GM12864 (cell line): ENCODE data around the gene TMEM141.
A peak's percentile ranks its signal among the peaks of the same experiment; 100 is the strongest.

Source experiments
- DNase-seq: peaks from one replicate; pipeline ENCODE4 v3.0.0-alpha.2; 2011; ENCODE audit warnings: low read depth
- H3K4me3 ChIP-seq: 2 replicates; pipeline ENCODE4 v1.5.1; 2011; ENCODE audit warnings: mild to moderate bottlenecking, low read depth, low read length, control low read depth
- CTCF ChIP-seq: IDR thresholded peaks from 2 replicates; pipeline ENCODE4 v1.5.1; 2011; ENCODE audit warnings: low read depth, mild to moderate bottlenecking, moderate library complexity, low read length, control low read depth, inconsistent platforms; ENCODE audit errors: missing control alignments

The TMEM141 gene

DNA sequence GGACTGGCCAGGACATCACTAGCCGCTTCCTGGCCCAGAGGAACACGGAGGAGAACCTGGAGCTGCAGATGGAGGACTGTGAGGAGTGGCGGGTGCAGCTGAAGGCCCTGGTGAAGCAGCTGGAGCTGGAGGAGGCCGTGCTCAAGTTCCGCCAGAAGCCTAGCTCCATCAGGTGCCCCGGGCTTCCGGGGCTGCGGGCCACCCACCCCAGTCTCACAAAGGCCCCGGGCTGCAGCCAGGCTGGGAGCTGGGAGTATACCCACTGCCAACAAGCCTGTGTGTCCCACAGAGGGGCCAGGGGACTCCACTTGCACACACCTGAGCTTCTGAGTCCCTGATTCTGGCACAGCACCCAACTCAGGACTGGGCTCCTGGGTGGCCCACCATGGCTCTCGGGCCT is 14.9 kb downstream of the TMEM141 start:
- no peak for TF ChIP-seq CTCF
- H3K4me3 ChIP-seq, result no peak overlapping the region
- DNase-seq, result no peak

DNA sequence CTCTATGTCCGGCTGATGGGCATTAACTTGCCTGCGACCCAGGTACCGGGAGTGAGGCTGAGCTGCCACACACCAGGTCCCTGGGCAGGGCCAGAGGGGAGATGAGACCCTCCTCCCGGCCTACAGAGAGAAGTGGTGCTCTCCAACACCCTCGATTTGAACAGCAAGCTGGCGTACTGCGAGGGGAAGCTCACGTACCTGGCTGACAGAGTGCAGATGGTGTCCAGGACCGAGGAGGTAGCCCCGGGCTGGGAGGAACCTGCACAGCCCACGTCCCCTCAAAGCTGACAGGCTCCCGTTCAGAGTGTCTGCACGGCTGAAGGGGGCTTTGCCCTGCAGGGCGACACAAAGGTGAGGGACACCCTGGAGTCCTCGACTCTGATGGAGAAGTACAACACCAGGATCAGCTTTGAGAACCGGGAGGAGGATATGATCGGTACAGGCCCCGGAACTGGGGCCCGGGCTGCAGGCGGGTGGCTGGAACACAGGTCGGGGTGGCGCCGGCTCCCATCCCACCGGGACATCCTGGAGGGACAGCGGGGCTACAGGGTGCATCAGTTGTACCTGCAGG is 15.6 kb downstream of the TMEM141 start:
- TF ChIP-seq CTCF, result no peak
- peak overlapping the region; percentile 96 for H3K4me3 ChIP-seq
- DNase-seq, result no peak

DNA sequence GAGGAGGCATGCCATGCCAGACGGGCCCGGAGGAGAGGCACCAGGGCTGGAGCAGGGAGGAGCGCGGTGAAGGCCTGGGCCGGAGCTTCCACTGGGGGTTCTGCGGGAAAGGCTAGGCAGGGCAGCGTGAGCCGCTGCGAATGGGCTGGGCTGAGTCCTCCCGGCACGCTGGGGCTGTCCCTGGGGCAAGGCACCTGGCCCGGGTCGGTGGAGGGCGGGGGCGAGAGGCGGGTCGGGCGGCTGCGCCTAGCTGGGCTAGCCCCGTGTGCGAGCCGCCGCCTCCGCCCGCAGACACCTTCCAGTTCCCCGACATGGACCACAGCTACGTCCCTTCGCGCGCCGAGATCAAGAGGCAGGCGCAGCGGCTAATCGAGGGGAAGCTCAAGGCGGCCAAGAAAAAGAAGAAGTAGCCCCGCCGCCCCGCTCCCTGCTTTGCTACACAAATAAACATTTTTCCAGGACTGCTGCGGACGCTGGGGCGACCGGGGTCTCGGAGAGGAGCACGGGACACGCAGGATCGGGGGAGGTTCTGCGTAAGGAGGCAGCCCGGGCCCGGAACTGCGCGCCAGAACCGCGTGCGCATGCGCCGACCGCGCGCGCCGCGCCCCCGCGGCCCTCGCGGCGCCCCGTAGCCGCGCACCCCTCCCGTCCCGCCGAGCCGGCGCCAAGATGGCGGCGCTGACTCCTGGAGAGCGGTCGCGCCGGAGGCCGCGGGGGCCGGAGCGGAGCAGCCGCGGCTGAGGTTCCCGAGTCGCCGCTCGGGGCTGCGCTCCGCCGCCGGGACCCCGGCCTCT is 16.3 kb downstream of the TMEM141 start, which contains the start of gene RABL6:
TSS of gene RABL6 (plus strand) at position 668 of the 794 bp plus-strand sequence. CDS start 249 bp downstream, outside the sequence.
- peak within 1 kb of the TSS; percentile 96 for H3K4me3 ChIP-seq
- TF ChIP-seq CTCF, result no peak
- no peak for DNase-seq

- no peak for TF ChIP-seq CTCF
- H3K4me3 ChIP-seq, result peak overlapping the region; percentile 96
- no peak for DNase-seq
Measured at GRCh38 chr9:136808075-136808805, 17.1 kb downstream of the TMEM141 start.

GRCh38 chr9:136808806-136809158 is 17.6 kb downstream of the TMEM141 start:
- H3K4me3 ChIP-seq, result peak overlapping the region; percentile 96
- no peak for TF ChIP-seq CTCF
- no peak for DNase-seq

DNA sequence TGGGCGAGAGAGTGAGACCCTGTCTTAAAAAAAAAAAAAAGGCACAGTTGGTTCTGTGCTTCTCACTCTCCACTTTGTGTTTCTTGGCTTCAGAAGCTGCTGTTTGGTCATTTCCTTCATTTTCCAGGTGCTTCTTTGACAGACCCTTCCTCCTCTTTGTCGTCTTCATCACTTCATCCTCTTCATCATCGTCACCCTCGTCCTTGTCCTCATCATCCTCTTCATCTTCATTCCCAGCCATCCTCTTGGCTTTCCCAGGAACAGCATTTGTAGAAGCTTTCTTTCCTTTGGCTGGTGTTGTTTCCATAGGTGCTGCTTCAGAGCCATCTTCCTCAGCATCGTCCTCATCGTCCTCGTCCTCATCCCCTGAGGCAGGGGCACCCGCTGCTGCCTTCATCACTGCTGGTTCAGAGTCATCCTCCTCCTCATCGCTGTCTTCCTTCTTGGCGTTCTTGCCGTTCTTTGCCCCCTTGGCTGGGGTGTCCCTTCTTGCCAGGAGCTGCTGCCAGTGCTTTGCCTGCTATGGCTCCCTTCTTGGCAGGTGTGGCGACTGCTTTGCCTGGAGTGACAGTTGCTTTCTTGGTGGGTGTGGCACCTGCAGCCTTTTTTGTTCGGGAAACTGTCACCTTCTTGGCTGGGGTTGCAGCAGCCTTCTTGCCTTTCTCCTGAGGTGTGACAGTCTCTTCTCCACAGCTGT is 23.7 kb downstream of the TMEM141 start:
- no peak for DNase-seq
- no peak for TF ChIP-seq CTCF

More for the DNA sequence above, 23.7 kb downstream of the TMEM141 start:
- H3K4me3 ChIP-seq, result no peak overlapping the region
